ENCODE results near the gene ARSB. TPM values are rescaled to one million over a fixed set of nuclear protein-coding genes. Genes with fewer than 3 reads are reported as not detected.

Gene ARSB
- total RNA-seq, 1 experiment from 2014 or later = 18.1 TPM

DNA sequence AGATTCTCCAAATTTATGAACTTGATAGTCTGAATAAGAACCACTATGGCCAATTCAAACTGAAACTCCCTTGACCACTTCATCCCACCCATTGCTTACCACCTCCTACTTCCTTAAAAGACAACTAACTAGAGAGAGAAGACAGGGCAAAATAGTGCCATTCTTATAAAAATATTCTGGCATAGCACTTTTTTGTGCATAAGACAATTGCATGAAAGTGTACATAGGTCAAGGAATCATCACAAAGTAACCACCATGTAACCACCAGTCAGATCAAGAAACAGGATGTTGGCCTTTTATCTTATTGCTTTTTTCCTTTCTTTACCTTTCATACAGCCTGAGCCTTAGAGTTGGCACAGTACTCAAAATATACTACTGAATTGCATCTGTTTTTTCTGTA is 8.1 kb upstream of the ARSB start:
- POLR2A ChIA-PET = no interaction called here
- BruUV-seq (replicated peaks) = no TSS peak

DNA sequence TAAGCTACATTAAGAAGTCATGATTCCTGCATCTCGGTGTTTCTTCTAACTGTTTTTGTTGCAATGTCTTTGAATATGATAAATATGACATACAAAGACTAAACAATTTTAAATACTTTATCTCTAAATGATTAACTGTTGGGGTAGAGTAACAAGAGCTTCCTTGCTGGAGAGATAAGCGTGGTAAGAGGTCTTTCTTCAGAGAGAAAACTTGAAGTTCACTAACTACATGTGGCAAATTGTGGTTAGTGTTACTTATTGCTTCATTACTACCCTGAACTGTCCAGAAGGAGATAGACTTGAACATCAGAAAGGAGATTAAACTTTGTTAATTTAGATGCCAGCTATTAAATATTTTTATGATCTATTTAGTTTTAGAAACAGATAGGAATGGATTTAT is 7.0 kb upstream of the ARSB start:
- no peaks in the 10 kb centered on the region for H3K4me1 ChIP-seq (ENCODE audit: control insufficient read depth, insufficient read depth, low read length)
- no peak for DNase-seq (ENCODE audit: low read depth, low spot score)

More for the DNA sequence above, 8.1 kb upstream of the ARSB start:
- no peak overlapping the region for H3K27ac ChIP-seq (ENCODE audit: low read length)
- DNase-seq (ENCODE audit: low read depth, low spot score) = no peak
- no peaks in the 10 kb centered on the region for H3K36me3 ChIP-seq (ENCODE audit: control insufficient read depth, insufficient read depth, low read length)
- no peak for TF ChIP-seq SIN3A (IDR thresholded peaks at IDR 0.05; ENCODE audit: borderline replicate concordance, insufficient read depth, low read depth, low read length)
- TF ChIP-seq, protein P1, sequence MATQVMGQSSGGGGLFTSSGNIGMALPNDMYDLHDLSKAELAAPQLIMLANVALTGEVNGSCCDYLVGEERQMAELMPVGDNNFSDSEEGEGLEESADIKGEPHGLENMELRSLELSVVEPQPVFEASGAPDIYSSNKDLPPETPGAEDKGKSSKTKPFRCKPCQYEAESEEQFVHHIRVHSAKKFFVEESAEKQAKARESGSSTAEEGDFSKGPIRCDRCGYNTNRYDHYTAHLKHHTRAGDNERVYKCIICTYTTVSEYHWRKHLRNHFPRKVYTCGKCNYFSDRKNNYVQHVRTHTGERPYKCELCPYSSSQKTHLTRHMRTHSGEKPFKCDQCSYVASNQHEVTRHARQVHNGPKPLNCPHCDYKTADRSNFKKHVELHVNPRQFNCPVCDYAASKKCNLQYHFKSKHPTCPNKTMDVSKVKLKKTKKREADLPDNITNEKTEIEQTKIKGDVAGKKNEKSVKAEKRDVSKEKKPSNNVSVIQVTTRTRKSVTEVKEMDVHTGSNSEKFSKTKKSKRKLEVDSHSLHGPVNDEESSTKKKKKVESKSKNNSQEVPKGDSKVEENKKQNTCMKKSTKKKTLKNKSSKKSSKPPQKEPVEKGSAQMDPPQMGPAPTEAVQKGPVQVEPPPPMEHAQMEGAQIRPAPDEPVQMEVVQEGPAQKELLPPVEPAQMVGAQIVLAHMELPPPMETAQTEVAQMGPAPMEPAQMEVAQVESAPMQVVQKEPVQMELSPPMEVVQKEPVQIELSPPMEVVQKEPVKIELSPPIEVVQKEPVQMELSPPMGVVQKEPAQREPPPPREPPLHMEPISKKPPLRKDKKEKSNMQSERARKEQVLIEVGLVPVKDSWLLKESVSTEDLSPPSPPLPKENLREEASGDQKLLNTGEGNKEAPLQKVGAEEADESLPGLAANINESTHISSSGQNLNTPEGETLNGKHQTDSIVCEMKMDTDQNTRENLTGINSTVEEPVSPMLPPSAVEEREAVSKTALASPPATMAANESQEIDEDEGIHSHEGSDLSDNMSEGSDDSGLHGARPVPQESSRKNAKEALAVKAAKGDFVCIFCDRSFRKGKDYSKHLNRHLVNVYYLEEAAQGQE (IDR thresholded peaks at IDR 0.05; ENCODE audit: insufficient read depth in 1 of 2, low read depth in 2 of 2, low read length in 1 of 2) = no peak
- TF ChIP-seq TCF7L2 (IDR thresholded peaks at IDR 0.05; ENCODE audit: low read depth, low read length) = no peak
- no peak for TF ChIP-seq POLR2AphosphoS5 (IDR thresholded peaks at IDR 0.05; ENCODE audit: low read depth, low read length)
- no peaks in the 10 kb centered on the region for H3K9me3 ChIP-seq (ENCODE audit: control insufficient read depth, insufficient read depth, low read depth, low read length)
- peaks cover 18% of the 10 kb centered on the region for H3K27me3 ChIP-seq (ENCODE audit: control insufficient read depth, insufficient read depth, low read length)
- intact Hi-C loops (cut with micrococcal nuclease; ENCODE audit: unreplicated experiment) = no loop called here
- H3K4me1 ChIP-seq (ENCODE audit: control insufficient read depth, insufficient read depth, low read length) = no peaks in the 10 kb centered on the region
- in situ Hi-C loops (cut with HindIII; ENCODE audit: low pct_unique_long_range_greater_than_20kb, low sequenced_read_pairs) = no loop called here
- CTCF ChIA-PET = no interaction called here
- ATAC-seq = no peak
- no peak overlapping the region for H3K4me3 ChIP-seq (ENCODE audit: low read depth in 2 of 2, low read length in 2 of 2)

More for the DNA sequence above, 7.0 kb upstream of the ARSB start:
- intact Hi-C loops (cut with micrococcal nuclease; ENCODE audit: unreplicated experiment) = no loop called here
- no peak for TF ChIP-seq POLR2AphosphoS5 (IDR thresholded peaks at IDR 0.05; ENCODE audit: low read depth, low read length)
- TF ChIP-seq SIN3A (IDR thresholded peaks at IDR 0.05; ENCODE audit: borderline replicate concordance, insufficient read depth, low read depth, low read length) = no peak
- no peak for TF ChIP-seq TCF7L2 (IDR thresholded peaks at IDR 0.05; ENCODE audit: low read depth, low read length)
- TF ChIP-seq, protein P1 (IDR thresholded peaks at IDR 0.05; ENCODE audit: insufficient read depth in 1 of 2, low read depth in 2 of 2, low read length in 1 of 2) = no peak
- TF ChIP-seq, protein P2, sequence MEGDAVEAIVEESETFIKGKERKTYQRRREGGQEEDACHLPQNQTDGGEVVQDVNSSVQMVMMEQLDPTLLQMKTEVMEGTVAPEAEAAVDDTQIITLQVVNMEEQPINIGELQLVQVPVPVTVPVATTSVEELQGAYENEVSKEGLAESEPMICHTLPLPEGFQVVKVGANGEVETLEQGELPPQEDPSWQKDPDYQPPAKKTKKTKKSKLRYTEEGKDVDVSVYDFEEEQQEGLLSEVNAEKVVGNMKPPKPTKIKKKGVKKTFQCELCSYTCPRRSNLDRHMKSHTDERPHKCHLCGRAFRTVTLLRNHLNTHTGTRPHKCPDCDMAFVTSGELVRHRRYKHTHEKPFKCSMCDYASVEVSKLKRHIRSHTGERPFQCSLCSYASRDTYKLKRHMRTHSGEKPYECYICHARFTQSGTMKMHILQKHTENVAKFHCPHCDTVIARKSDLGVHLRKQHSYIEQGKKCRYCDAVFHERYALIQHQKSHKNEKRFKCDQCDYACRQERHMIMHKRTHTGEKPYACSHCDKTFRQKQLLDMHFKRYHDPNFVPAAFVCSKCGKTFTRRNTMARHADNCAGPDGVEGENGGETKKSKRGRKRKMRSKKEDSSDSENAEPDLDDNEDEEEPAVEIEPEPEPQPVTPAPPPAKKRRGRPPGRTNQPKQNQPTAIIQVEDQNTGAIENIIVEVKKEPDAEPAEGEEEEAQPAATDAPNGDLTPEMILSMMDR (IDR thresholded peaks at IDR 0.05) = no peak
- Histone ChIP-seq H3K27me3 (ENCODE audit: control insufficient read depth, insufficient read depth, low read length) (peaks cover 13% of the 10 kb centered on the region), H3K27ac (ENCODE audit: low read length) (no peak overlapping the region), H3K36me3 (ENCODE audit: control insufficient read depth, insufficient read depth, low read length) (no peaks in the 10 kb centered on the region), H3K4me3 (ENCODE audit: low read depth in 2 of 2, low read length in 2 of 2) (no peak overlapping the region), H3K9me3 (ENCODE audit: control insufficient read depth, insufficient read depth, low read depth, low read length) (no peaks in the 10 kb centered on the region)
- ATAC-seq = no peak
- CTCF ChIA-PET = interaction anchor here (0.8 kb wide), 1 partner anchor 80 kb away, joined by 3 read pairs; no protein-coding TSS in a partner anchor
- BruUV-seq (replicated peaks) = no TSS peak
- in situ Hi-C loops (cut with HindIII; ENCODE audit: low pct_unique_long_range_greater_than_20kb, low sequenced_read_pairs) = no loop called here
- POLR2A ChIA-PET = no interaction called here
